ENCODE measurements around the gene ATG101. TPM values are rescaled to one million over a fixed set of nuclear protein-coding genes. Genes with fewer than 3 reads are reported as not detected.

Gene ATG101
- total and polyA plus RNA-seq, 2 experiments from 2014 or later = 27.7 to 60.3 TPM

DNA sequence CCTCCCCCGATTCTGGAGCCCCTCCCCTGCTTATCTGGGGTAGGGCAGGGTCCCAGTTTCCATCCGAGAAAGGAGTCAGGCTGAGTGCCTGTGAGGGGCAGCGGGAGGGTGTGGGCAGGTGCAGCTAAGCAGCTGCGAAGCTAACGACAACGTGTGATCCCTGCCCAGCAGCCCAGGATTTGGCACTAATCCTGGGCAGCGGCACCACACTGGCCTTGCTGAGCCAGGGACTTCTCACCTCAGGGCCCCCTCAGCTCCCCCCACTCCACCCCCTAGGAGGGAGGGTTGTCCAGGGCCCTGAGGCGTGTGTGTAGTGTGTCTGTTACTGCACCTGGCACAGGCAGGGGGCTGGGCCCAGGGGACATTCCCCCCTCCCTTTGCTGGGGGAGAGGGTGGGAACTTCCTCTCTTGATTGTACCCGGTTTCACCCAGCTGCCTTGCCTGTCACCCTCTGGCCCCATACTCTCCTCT is 11.5 kb downstream of the ATG101 start:
- Histone ChIP-seq H3K36me3 (ENCODE audit: insufficient read depth) (no peaks in the 10 kb centered on the region), H3K4me1 (ENCODE audit: insufficient read depth) (peaks cover 41% of the 10 kb centered on the region; the same call in 1 of the 2 replicates), H3K27ac (ENCODE audit: low read depth) (no peak overlapping the region), H3K9me2 (ENCODE audit: insufficient read depth) (no peaks in the 10 kb centered on the region), H4K20me1 (replicated peaks; ENCODE audit: insufficient read depth) (peaks cover 5% of the 10 kb centered on the region; the same call in 1 of the 2 replicates), H3F3A (replicated peaks; ENCODE audit: low read depth) (0 out of 2 replicates have a peak, but pooled peaks cover 11% of the 10 kb centered on the region), H3K4me3 (0 out of 2 replicates have a peak overlapping the region, but pooled peaks have one; percentile 26), H3K79me2 (replicated peaks; ENCODE audit: insufficient read depth) (0 out of 2 replicates have a peak, but pooled peaks cover 4% of the 10 kb centered on the region), H3K4me2 (peak overlapping the region; percentile 64), H3K27me3 (ENCODE audit: insufficient read depth) (peaks cover 12% of the 10 kb centered on the region; the same call in 1 of the 2 replicates), H2AFZ (no peak overlapping the region)
- Mint-ChIP-seq H3K27me3 (ENCODE audit: insufficient read depth, low read depth, poor library complexity) (peaks cover 14% of the 10 kb centered on the region), H3K4me3 (no peak overlapping the region), H3K36me3 (ENCODE audit: low read depth) (peaks cover 25% of the 10 kb centered on the region), H3K4me1 (peaks cover 38% of the 10 kb centered on the region), H3K9me3 (no peaks in the 10 kb centered on the region), H3K27ac (no peak overlapping the region)
- no peak for TF ChIP-seq JUNB (IDR thresholded peaks at IDR 0.05; ENCODE audit: unreplicated experiment)
- TF ChIP-seq, protein P1, sequence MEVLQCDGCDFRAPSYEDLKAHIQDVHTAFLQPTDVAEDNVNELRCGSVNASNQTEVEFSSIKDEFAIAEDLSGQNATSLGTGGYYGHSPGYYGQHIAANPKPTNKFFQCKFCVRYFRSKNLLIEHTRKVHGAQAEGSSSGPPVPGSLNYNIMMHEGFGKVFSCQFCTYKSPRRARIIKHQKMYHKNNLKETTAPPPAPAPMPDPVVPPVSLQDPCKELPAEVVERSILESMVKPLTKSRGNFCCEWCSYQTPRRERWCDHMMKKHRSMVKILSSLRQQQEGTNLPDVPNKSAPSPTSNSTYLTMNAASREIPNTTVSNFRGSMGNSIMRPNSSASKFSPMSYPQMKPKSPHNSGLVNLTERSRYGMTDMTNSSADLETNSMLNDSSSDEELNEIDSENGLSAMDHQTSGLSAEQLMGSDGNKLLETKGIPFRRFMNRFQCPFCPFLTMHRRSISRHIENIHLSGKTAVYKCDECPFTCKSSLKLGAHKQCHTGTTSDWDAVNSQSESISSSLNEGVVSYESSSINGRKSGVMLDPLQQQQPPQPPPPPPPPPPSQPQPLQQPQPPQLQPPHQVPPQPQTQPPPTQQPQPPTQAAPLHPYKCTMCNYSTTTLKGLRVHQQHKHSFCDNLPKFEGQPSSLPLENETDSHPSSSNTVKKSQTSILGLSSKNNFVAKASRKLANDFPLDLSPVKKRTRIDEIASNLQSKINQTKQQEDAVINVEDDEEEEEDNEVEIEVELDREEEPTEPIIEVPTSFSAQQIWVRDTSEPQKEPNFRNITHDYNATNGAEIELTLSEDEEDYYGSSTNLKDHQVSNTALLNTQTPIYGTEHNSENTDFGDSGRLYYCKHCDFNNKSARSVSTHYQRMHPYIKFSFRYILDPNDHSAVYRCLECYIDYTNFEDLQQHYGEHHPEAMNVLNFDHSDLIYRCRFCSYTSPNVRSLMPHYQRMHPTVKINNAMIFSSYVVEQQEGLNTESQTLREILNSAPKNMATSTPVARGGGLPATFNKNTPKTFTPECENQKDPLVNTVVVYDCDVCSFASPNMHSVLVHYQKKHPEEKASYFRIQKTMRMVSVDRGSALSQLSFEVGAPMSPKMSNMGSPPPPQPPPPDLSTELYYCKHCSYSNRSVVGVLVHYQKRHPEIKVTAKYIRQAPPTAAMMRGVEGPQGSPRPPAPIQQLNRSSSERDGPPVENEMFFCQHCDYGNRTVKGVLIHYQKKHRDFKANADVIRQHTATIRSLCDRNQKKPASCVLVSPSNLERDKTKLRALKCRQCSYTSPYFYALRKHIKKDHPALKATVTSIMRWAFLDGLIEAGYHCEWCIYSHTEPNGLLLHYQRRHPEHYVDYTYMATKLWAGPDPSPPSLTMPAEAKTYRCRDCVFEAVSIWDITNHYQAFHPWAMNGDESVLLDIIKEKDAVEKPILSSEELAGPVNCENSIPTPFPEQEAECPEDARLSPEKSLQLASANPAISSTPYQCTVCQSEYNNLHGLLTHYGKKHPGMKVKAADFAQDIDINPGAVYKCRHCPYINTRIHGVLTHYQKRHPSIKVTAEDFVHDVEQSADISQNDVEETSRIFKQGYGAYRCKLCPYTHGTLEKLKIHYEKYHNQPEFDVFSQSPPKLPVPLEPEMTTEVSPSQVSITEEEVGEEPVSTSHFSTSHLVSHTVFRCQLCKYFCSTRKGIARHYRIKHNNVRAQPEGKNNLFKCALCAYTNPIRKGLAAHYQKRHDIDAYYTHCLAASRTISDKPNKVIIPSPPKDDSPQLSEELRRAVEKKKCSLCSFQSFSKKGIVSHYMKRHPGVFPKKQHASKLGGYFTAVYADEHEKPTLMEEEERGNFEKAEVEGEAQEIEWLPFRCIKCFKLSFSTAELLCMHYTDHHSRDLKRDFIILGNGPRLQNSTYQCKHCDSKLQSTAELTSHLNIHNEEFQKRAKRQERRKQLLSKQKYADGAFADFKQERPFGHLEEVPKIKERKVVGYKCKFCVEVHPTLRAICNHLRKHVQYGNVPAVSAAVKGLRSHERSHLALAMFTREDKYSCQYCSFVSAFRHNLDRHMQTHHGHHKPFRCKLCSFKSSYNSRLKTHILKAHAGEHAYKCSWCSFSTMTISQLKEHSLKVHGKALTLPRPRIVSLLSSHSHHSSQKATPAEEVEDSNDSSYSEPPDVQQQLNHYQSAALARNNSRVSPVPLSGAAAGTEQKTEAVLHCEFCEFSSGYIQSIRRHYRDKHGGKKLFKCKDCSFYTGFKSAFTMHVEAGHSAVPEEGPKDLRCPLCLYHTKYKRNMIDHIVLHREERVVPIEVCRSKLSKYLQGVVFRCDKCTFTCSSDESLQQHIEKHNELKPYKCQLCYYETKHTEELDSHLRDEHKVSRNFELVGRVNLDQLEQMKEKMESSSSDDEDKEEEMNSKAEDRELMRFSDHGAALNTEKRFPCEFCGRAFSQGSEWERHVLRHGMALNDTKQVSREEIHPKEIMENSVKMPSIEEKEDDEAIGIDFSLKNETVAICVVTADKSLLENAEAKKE (CRISPR knock-in tag; IDR thresholded peaks at IDR 0.05) = no peak
- no peak for TF ChIP-seq CREB1 (CRISPR knock-in tag; IDR thresholded peaks at IDR 0.05; ENCODE audit: low read depth)
- no peak for TF ChIP-seq STAT1 (IDR thresholded peaks at IDR 0.05; ENCODE audit: unreplicated experiment)
- no peak for TF ChIP-seq EZH2phosphoT487 (IDR thresholded peaks at IDR 0.05; ENCODE audit: unreplicated experiment)
- no peak for TF ChIP-seq POLR2AphosphoS5 (IDR thresholded peaks at IDR 0.05; ENCODE audit: low read depth)
- TF ChIP-seq NANOG (IDR thresholded peaks at IDR 0.05; ENCODE audit: borderline replicate concordance) = no peak
- TF ChIP-seq, protein P2, sequence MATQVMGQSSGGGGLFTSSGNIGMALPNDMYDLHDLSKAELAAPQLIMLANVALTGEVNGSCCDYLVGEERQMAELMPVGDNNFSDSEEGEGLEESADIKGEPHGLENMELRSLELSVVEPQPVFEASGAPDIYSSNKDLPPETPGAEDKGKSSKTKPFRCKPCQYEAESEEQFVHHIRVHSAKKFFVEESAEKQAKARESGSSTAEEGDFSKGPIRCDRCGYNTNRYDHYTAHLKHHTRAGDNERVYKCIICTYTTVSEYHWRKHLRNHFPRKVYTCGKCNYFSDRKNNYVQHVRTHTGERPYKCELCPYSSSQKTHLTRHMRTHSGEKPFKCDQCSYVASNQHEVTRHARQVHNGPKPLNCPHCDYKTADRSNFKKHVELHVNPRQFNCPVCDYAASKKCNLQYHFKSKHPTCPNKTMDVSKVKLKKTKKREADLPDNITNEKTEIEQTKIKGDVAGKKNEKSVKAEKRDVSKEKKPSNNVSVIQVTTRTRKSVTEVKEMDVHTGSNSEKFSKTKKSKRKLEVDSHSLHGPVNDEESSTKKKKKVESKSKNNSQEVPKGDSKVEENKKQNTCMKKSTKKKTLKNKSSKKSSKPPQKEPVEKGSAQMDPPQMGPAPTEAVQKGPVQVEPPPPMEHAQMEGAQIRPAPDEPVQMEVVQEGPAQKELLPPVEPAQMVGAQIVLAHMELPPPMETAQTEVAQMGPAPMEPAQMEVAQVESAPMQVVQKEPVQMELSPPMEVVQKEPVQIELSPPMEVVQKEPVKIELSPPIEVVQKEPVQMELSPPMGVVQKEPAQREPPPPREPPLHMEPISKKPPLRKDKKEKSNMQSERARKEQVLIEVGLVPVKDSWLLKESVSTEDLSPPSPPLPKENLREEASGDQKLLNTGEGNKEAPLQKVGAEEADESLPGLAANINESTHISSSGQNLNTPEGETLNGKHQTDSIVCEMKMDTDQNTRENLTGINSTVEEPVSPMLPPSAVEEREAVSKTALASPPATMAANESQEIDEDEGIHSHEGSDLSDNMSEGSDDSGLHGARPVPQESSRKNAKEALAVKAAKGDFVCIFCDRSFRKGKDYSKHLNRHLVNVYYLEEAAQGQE (IDR thresholded peaks at IDR 0.05; ENCODE audit: unreplicated experiment) = no peak
- TF ChIP-seq, protein P3, sequence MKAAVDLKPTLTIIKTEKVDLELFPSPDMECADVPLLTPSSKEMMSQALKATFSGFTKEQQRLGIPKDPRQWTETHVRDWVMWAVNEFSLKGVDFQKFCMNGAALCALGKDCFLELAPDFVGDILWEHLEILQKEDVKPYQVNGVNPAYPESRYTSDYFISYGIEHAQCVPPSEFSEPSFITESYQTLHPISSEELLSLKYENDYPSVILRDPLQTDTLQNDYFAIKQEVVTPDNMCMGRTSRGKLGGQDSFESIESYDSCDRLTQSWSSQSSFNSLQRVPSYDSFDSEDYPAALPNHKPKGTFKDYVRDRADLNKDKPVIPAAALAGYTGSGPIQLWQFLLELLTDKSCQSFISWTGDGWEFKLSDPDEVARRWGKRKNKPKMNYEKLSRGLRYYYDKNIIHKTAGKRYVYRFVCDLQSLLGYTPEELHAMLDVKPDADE (IDR thresholded peaks at IDR 0.05) = no peak
- no peak for TF ChIP-seq ZNF114 (CRISPR knock-in tag; IDR thresholded peaks at IDR 0.05)
- TF ChIP-seq, protein P4, sequence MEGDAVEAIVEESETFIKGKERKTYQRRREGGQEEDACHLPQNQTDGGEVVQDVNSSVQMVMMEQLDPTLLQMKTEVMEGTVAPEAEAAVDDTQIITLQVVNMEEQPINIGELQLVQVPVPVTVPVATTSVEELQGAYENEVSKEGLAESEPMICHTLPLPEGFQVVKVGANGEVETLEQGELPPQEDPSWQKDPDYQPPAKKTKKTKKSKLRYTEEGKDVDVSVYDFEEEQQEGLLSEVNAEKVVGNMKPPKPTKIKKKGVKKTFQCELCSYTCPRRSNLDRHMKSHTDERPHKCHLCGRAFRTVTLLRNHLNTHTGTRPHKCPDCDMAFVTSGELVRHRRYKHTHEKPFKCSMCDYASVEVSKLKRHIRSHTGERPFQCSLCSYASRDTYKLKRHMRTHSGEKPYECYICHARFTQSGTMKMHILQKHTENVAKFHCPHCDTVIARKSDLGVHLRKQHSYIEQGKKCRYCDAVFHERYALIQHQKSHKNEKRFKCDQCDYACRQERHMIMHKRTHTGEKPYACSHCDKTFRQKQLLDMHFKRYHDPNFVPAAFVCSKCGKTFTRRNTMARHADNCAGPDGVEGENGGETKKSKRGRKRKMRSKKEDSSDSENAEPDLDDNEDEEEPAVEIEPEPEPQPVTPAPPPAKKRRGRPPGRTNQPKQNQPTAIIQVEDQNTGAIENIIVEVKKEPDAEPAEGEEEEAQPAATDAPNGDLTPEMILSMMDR (conservative IDR thresholded peaks at IDR 0.05; ENCODE audit: low read depth in 2 of 2) = no peak
- no peak for TF ChIP-seq EZH2 (IDR thresholded peaks at IDR 0.05; ENCODE audit: low read depth, unreplicated experiment)
- no peak for TF ChIP-seq ZNF331 (CRISPR knock-in tag; IDR thresholded peaks at IDR 0.05; ENCODE audit: low read depth)
- DNase-seq (ENCODE audit: low spot score) (no peak), ATAC-seq (no peak)
